Caco-2 (cell line): ENCODE measurements around the gene TPRX1. TPM values are rescaled to one million over a fixed set of nuclear protein-coding genes. Genes with fewer than 3 reads are reported as not detected.

ENCODE experiments used
- BruUV-seq: library from RNA; stranded (reverse); fragments of 400-500 nt; replicated peaks from 2 replicates; lab custom pipeline; 2021; lab: Mats Ljungman, UMichigan
- CTCF ChIA-PET: fragments of 300-600 bp; sonication (Branson Sonifier 250); formaldehyde crosslinking; loops from one replicate; lab custom pipeline; 2022; ENCODE audit warnings: antibody characterized with exemption; lab: Charles Lee
- POLR2A ChIA-PET: fragments of 300-600 bp; sonication (Branson Sonifier 250); formaldehyde crosslinking; loops from one replicate; lab custom pipeline; 2022; ENCODE audit warnings: antibody characterized with exemption; lab: Charles Lee
- DNase-seq, 2 experiments: peaks; one replicate each; pipeline versions ENCODE4 v3.0.0 to v3.0.0-alpha.2; 2020 to 2022
- H3K27me3 ChIP-seq: replicated peaks from 2 replicates; pipeline ENCODE4 v1.6.0; 2011; ENCODE audit warnings: low read length; ENCODE audit not compliant: control insufficient read depth, insufficient read depth
- H3K36me3 ChIP-seq: 2 replicates; pipeline ENCODE4 v1.5.1; 2011; ENCODE audit warnings: low read length; ENCODE audit not compliant: control insufficient read depth, insufficient read depth
- H3K4me1 ChIP-seq: fragments of 250-450 bp; sonication (Bioruptor Pico); 2 replicates; pipeline ENCODE4 v1.5.1; 2020; ENCODE audit warnings: mild to moderate bottlenecking
- H3K4me3 ChIP-seq: 2 replicates; pipeline ENCODE4 v1.5.1; 2011; ENCODE audit warnings: low read depth, mild to moderate bottlenecking, control low read depth, low read length
- H3K9me3 ChIP-seq: fragments of 250-450 bp; sonication (Bioruptor Pico); 2 replicates; pipeline ENCODE4 v1.5.1; 2020; ENCODE audit warnings: mild to moderate bottlenecking, moderate library complexity
- H3K27ac Mint-ChIP-seq: one replicate; pipeline ENCODE4 v1.8.0; 2022; ENCODE audit warnings: mixed read lengths; ENCODE audit not compliant: unreplicated experiment
- H3K27me3 Mint-ChIP-seq: one replicate; pipeline ENCODE4 v1.8.0; 2022; ENCODE audit warnings: mixed read lengths; ENCODE audit not compliant: insufficient read depth, unreplicated experiment
- H3K36me3 Mint-ChIP-seq: one replicate; pipeline ENCODE4 v1.8.0; 2022; ENCODE audit warnings: mild to moderate bottlenecking, mixed read lengths; ENCODE audit not compliant: insufficient read depth, unreplicated experiment
- H3K4me1 Mint-ChIP-seq: one replicate; pipeline ENCODE4 v1.8.0; 2022; ENCODE audit warnings: low read depth, mixed read lengths; ENCODE audit not compliant: unreplicated experiment
- H3K4me3 Mint-ChIP-seq: one replicate; pipeline ENCODE4 v1.8.0; 2022; ENCODE audit warnings: mild to moderate bottlenecking, moderate library complexity, mixed read lengths; ENCODE audit not compliant: unreplicated experiment
- H3K9me3 Mint-ChIP-seq: one replicate; pipeline ENCODE4 v1.8.0; 2022; ENCODE audit warnings: mixed read lengths; ENCODE audit not compliant: unreplicated experiment
- CTCF ChIP-seq, 2 experiments: fragments of 200-600 bp in 1 of 2; IDR thresholded peaks; 1 replicate in 1 of 2; 2 replicates in 1 of 2; pipeline versions ENCODE4 v1.5.1 to v1.8.0; 2011 to 2022; ENCODE audit warnings: antibody characterized with exemption in 1 of 2, control low read depth in 1 of 2, inconsistent platforms in 1 of 2, low read depth in 1 of 2, low read length in 1 of 2, mild to moderate bottlenecking in 1 of 2, moderate library complexity in 1 of 2; ENCODE audit not compliant: insufficient read depth in 1 of 2, severe bottlenecking in 1 of 2, unreplicated experiment in 1 of 2
- intact Hi-C: fragments of 100-400 bp; cut with micrococcal nuclease; formaldehyde crosslinking; loops from one replicate; pipeline ENCODE4 v1.10.0; 2022; ENCODE audit not compliant: unreplicated experiment
- total RNA-seq: library from RNA; stranded (reverse); gene quantifications from 2 replicates; pipeline ENCODE4 v1.2.3, GENCODE V29; 2022

The TPRX1 gene
- total RNA-seq, 1 experiment from 2014 or later = not detected

- ChIA-PET POLR2A (no interaction called here), CTCF (no interaction called here)
- Histone ChIP-seq H3K4me1 (no peaks in the 10 kb centered on the region), H3K27me3 (no peaks in the 10 kb centered on the region), H3K9me3 (no peaks in the 10 kb centered on the region), H3K36me3 (no peaks in the 10 kb centered on the region), H3K4me3 (no peak overlapping the region)
- H3K27ac Mint-ChIP-seq = no peak overlapping the region
- H3K4me3 Mint-ChIP-seq = no peak overlapping the region
- TF ChIP-seq CTCF (IDR thresholded peaks at IDR 0.05; ENCODE audit: insufficient read depth in 1 of 2, low read depth in 1 of 2, low read length in 1 of 2, severe bottlenecking in 1 of 2, unreplicated experiment in 1 of 2) = no peak
- H3K9me3 Mint-ChIP-seq = no peaks in the 10 kb centered on the region
- H3K36me3 Mint-ChIP-seq = no peaks in the 10 kb centered on the region
- intact Hi-C loops = no loop called here
- H3K27me3 Mint-ChIP-seq = no peaks in the 10 kb centered on the region
- no peak for DNase-seq
- BruUV-seq = no TSS peak
- no peaks in the 10 kb centered on the region for H3K4me1 Mint-ChIP-seq
Observed at GRCh38 chr19:47826800-47827199, 22.4 kb upstream of the TPRX1 start.

- ChIA-PET POLR2A (no interaction called here), CTCF (no interaction called here)
- TF ChIP-seq CTCF (IDR thresholded peaks at IDR 0.05; ENCODE audit: insufficient read depth in 1 of 2, low read depth in 1 of 2, low read length in 1 of 2, severe bottlenecking in 1 of 2, unreplicated experiment in 1 of 2) = no peak
- BruUV-seq = no TSS peak
- Histone ChIP-seq H3K4me3 (no peak overlapping the region), H3K4me1 (no peaks in the 10 kb centered on the region), H3K9me3 (no peaks in the 10 kb centered on the region), H3K27me3 (no peaks in the 10 kb centered on the region; the same call in 1 of the 2 replicates), H3K36me3 (no peaks in the 10 kb centered on the region)
- no peak overlapping the region for H3K27ac Mint-ChIP-seq
- intact Hi-C loops = no loop called here
- H3K27me3 Mint-ChIP-seq = peaks cover 7% of the 10 kb centered on the region
- H3K9me3 Mint-ChIP-seq = no peaks in the 10 kb centered on the region
- H3K36me3 Mint-ChIP-seq = no peaks in the 10 kb centered on the region
- H3K4me1 Mint-ChIP-seq = no peaks in the 10 kb centered on the region
- no peak overlapping the region for H3K4me3 Mint-ChIP-seq
- no peak for DNase-seq
Observed at GRCh38 chr19:47824396-47824795, 20.0 kb upstream of the TPRX1 start.

- H3K9me3 ChIP-seq = no peaks in the 10 kb centered on the region
- Mint-ChIP-seq H3K4me3 (no peak within 1 kb of the TSS), H3K9me3 (no peaks in the 10 kb centered on the region), H3K27me3 (peaks cover 9% of the 10 kb centered on the region), H3K36me3 (no peaks in the 10 kb centered on the region), H3K4me1 (no peaks in the 10 kb centered on the region), H3K27ac (no peak within 1 kb of the TSS)
- H3K36me3 ChIP-seq = no peaks in the 10 kb centered on the region
- no TSS peak for BruUV-seq
- POLR2A ChIA-PET = no interaction called here
- H3K27me3 ChIP-seq = no peaks in the 10 kb centered on the region; the same call in 1 of the 2 replicates
- CTCF ChIA-PET = interaction anchor here (0.6 kb wide), 1 partner anchor 154 kb away, joined by 3 read pairs; no protein-coding TSS in a partner anchor
- H3K4me1 ChIP-seq = no peaks in the 10 kb centered on the region
- no peak within 1 kb of the TSS for H3K4me3 ChIP-seq
- intact Hi-C loops = no loop called here
- DNase-seq = no peak
- TF ChIP-seq CTCF (IDR thresholded peaks at IDR 0.05; ENCODE audit: insufficient read depth in 1 of 2, low read depth in 1 of 2, low read length in 1 of 2, severe bottlenecking in 1 of 2, unreplicated experiment in 1 of 2) = no peak
Observed at GRCh38 chr19:47821460-47822020, 17.2 kb upstream of the TPRX1 start, which contains the start of gene CRX. Gene CRX (plus strand): TSS chr19:47821937. CDS start chr19:47834444, 12,507 bp downstream.
